ENCODE results near the gene RLN1. TPM values are rescaled to one million over a fixed set of nuclear protein-coding genes. Genes with fewer than 3 reads are reported as not detected.
"Not testable (repeated sequence)": the region's sequence is repeated elsewhere in the genome, so short reads cannot be mapped to it uniquely, and the experiment has no call there.

The RLN1 gene, protein sequence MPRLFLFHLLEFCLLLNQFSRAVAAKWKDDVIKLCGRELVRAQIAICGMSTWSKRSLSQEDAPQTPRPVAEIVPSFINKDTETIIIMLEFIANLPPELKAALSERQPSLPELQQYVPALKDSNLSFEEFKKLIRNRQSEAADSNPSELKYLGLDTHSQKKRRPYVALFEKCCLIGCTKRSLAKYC
- 0.66 TPM for polyA plus RNA-seq

DNA sequence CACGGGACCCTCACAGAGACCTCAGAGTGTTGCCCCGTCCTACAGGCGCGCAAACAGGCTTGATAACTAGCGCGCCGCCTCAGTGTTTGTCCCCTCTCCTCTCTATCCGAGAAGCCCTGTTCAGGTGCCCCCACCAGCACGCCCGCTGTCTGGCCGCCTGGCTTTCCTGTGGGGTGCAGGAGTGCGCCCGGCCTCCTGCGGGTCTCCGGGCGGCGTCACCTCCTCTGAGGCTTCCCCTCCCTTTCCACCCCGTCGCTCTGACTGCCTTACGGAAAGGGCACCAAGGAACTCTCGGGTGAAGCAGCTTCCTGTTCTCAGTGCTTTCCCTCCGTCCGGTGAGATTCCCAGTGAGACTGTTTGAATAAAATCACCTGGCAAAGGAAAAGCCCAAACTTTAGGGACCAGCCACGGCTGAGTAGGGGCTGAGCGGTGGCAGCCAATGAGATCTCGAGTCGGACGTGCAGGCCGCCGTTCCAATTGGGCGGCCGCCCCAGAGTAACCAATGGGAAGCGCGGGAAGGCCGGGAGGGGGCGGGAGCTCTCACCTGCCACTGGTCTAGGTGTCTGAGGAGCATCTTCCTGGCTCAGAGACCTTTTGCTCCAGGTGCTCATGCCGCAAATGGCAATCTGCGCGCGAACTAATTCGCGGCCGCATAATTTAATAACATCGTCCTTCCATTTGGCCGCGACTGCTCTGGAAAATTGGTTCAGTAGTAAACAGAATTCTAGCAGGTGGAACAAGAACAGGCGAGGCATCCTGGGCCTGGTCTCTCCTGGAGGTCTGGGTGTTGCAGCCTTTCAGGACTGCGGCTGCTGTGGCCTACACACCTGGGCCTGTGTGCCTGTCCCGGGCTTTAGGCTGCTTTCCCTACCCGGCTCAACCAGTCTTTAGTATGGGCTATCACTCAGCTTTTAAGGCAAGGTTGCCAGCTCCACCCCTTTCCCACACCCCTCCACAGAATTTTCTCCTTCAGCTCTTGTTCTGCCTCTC, at the start of gene RLN1:
Gene RLN1, minus strand, starts transcription at position 885 of the 990 bp plus-strand sequence. Its CDS starts 130 bp downstream, at position 755.
- peaks cover 7 to 16% (median 7%) of the 10 kb centered on the region in 3 donors for H3K4me1 Mint-ChIP-seq
- peak within 1 kb of the TSS in 2 of 3 donors; percentile 71 for H3K27ac Mint-ChIP-seq
- not testable (repeated sequence) for H3K9me3 Mint-ChIP-seq, H3K27me3 Mint-ChIP-seq, H3K36me3 Mint-ChIP-seq
- H3K4me3 Mint-ChIP-seq: peak within 1 kb of the TSS; percentile 70 to 88 (median 84)

DNA sequence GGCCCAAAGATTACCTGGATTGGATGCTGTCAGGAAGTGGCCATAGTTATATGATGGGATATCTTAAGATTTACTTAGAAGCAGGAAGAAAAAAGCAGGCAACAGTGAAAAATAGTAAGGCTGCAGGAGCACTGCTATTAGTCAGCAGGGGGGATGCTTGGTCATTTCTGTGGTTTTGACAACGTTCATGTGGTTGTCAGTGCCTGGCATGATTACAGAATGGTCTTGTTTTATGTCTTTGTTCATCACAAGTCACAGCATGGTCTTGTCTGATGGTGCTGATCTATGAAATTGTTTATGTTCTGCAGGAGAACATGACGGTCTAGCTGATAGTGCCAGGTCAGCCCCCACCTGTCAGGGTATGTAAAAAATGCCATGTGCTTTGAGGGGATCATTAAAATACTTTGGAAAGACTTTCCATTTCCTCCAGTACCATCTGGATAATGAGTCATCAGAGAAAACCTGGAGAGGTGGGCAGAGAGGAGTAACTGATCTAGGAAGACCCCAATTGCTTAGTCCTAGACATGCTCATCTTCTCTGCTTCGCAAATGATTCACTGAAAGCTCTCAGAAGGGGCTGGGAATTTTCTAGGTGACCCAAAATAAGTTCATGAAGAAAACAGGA, 49.5 kb upstream of the RLN1 start:
- Mint-ChIP-seq H3K36me3 (no peaks in the 10 kb centered on the region), H3K4me3 (no peak overlapping the region), H3K27ac (no peak overlapping the region), H3K9me3 (no peaks in the 10 kb centered on the region), H3K4me1 (peaks cover 0 to 3% (median 2%) of the 10 kb centered on the region in 3 donors), H3K27me3 (no peaks in the 10 kb centered on the region)

DNA sequence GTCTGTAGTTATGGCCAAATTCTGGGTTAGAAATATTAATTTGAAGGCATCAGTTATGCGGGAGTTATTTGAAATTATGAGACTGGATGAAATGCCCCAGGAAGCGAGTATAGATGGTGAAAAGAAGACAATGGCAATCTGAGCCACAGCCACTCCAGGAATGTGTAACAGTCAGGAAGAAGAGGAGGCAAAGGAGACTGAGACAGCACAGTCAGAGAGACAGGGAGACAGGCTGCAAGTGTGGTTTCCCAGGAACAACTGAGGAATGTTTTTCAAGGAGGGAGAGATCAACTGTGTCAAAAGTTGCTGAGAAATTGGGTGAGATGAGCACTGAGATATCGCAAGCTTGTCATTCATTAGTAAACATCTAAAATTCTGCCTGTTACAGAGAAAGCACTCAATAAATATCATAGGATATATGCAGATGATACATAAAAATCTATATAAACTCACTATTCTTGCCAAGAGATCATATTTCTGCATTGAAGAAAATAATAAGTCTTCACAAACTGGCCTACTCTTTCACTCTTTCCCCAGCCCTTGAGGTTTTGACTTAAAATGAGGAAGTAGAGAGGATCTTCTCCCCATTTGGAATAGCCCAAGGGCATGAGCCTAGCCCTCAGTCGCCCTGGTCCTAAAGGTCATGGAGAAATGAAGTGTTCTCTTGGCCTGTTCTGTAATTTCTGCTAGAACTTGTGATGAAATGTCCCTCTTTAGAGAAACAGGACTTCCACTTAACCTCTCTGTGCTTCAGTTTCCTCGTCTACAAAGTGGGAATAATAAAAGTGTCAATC, 48.5 kb upstream of the RLN1 start:
- H3K27ac Mint-ChIP-seq: peak overlapping the region in 1 of 3 donors; percentile 0
- no peak overlapping the region for H3K4me3 Mint-ChIP-seq
- H3K4me1 Mint-ChIP-seq: peaks cover 0 to 3% (median 0%) of the 10 kb centered on the region in 3 donors

DNA sequence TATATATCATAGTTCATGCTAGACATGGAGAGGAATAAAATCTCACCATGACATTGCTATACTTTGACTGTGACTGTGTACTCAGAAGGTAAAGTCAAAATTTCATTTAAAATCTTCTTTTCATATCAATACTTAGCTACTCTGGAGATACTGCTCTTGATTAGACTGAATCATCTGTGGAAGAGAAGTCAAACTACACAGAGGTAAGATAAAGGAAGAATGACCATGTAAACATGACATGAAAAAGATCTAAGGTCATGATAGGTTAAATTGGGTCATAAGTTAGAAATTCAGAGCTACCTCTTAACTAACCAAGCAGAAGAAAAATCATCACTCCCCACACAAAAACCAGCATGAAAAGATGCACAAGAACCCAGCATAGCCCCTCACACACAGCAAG, 44.8 kb upstream of the RLN1 start:
- Mint-ChIP-seq H3K4me1 (peaks cover 10 to 12% (median 11%) of the 10 kb centered on the region in 3 donors), H3K4me3 (no peak overlapping the region), H3K36me3 (peaks cover 4% of the 10 kb centered on the region)

More for the DNA sequence above, 48.5 kb upstream of the RLN1 start:
- Mint-ChIP-seq H3K9me3 (no peaks in the 10 kb centered on the region), H3K36me3 (no peaks in the 10 kb centered on the region), H3K27me3 (no peaks in the 10 kb centered on the region)

DNA sequence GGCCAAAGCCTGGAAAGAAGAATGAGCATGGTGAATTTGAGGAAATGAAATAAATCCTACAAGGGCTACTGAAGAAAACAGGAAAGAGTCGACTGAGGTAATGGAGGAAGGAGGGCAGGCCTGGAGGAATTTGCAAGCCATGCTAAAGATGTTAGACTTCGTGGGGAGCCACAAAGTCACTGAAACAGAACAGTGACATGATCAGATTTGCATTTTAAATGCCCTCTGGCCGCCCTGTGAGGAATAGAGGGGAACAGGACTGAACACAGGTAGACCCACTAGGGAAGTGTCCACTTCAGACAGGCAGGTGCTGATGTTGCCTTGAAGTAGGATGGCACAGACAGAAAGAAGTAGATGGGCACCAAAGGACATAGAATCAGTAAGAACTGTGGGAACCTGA, 42.8 kb upstream of the RLN1 start:
- no peaks in the 10 kb centered on the region for H3K9me3 Mint-ChIP-seq
- H3K4me1 Mint-ChIP-seq: peaks cover 10 to 12% (median 11%) of the 10 kb centered on the region in 3 donors
- H3K4me3 Mint-ChIP-seq: peak overlapping the region in 1 of 4 donors; percentile 30
- H3K27me3 Mint-ChIP-seq: no peaks in the 10 kb centered on the region
- H3K27ac Mint-ChIP-seq: peak overlapping the region in 2 of 3 donors; percentile 6 to 54
- peaks cover 4% of the 10 kb centered on the region for H3K36me3 Mint-ChIP-seq

More for the DNA sequence above, 44.8 kb upstream of the RLN1 start:
- H3K27me3 Mint-ChIP-seq: no peaks in the 10 kb centered on the region
- no peaks in the 10 kb centered on the region for H3K9me3 Mint-ChIP-seq
- H3K27ac Mint-ChIP-seq: no peak overlapping the region

DNA sequence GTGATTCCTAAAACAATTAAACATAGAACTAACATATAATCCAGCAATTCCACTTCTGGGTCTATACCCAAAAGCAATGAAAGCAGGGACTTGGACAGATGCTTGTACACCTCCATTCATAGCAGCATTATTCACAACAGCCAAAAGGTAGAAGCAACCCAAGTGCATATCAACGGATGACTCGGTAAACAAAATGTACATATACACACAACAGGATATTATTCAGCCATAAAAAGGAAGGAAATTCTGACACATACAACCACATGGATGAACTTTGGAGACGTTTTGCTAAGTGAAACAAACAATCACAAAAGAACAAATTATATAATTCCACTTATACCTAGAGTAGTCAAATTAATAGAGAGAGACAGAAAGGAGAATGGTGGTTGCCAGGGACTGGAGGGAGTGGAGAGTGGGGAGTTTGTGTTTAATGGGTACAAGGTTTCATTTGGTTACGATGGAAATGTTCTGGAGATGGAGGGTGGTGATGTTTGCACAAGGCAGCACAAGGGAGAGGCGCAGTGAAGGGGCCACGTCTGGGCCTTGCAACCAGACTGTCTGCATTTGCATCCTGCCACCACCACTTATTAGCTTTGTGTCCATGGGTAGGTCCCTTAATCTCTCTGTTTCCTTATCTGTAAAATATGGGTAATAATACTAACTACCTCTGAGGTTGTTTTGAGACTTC, 36.3 kb upstream of the RLN1 start:
- H3K27ac Mint-ChIP-seq: no peak overlapping the region
- H3K9me3 Mint-ChIP-seq: no peaks in the 10 kb centered on the region
- H3K27me3 Mint-ChIP-seq: no peaks in the 10 kb centered on the region
- peaks cover 9% of the 10 kb centered on the region for H3K36me3 Mint-ChIP-seq
- H3K4me1 Mint-ChIP-seq: peaks cover 0 to 4% (median 2%) of the 10 kb centered on the region in 3 donors
- H3K4me3 Mint-ChIP-seq: no peak overlapping the region

DNA sequence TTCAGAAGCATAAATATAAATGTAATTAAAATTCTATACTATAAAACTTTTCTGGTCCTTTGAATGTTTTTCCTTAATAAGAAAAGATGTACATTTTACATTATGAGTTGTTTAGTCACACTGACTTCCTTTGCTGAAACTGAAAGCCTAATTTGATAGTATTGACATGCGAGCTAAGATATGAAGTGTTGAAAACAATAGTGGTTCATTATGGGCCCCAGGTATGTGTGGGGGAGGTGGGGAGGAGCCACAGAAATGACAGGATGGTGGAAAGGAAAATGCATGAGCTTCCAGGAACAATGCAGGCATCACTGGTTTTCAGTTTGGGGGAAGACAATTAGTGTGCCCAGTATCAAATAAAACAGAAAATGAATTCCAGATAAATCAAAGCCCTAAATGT, 35.4 kb upstream of the RLN1 start:
- Mint-ChIP-seq H3K4me3 (no peak overlapping the region), H3K4me1 (peaks cover 0 to 4% (median 2%) of the 10 kb centered on the region in 3 donors), H3K27ac (no peak overlapping the region), H3K9me3 (no peaks in the 10 kb centered on the region), H3K36me3 (peaks cover 5% of the 10 kb centered on the region), H3K27me3 (no peaks in the 10 kb centered on the region)

DNA sequence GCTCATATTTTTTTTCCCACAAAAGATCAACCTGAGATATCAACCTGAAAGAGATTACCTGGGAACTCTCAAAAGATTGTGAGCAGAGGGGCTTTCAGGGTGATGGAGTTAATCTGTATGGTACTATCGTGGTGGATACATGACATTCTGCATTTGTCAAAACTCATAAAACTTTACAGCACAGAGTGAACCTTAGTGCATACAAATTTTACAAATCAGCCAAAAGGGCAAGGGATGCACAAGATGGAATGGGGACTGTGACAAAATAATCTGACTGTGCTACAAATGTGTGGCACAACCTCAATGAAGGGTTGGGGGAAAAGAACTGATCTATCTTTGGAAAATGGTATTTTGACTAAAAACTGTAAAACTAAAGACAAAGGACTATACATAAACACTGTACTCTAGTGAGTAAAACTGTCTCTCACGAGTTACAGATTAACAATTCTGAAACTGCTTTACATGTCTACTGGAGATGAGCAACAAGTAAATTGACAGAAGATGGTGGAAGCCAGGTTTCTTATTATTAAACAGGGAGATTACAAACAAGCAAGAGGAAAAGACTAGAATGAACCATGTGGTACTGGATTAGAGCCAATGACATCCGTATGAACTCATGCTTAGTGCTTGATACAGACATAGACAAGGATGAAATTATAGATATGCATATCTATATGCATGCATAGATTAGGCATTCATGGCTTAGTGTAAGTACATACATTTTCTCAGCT, 24.8 kb upstream of the RLN1 start:
- H3K4me1 Mint-ChIP-seq: peaks cover 0 to 3% (median 2%) of the 10 kb centered on the region in 3 donors
- no peak overlapping the region for H3K4me3 Mint-ChIP-seq
- H3K36me3 Mint-ChIP-seq: peaks cover 12% of the 10 kb centered on the region
- H3K9me3 Mint-ChIP-seq: peaks cover 0 to 5% (median 3%) of the 10 kb centered on the region in 3 donors
- no peaks in the 10 kb centered on the region for H3K27me3 Mint-ChIP-seq
- H3K27ac Mint-ChIP-seq: no peak overlapping the region

DNA sequence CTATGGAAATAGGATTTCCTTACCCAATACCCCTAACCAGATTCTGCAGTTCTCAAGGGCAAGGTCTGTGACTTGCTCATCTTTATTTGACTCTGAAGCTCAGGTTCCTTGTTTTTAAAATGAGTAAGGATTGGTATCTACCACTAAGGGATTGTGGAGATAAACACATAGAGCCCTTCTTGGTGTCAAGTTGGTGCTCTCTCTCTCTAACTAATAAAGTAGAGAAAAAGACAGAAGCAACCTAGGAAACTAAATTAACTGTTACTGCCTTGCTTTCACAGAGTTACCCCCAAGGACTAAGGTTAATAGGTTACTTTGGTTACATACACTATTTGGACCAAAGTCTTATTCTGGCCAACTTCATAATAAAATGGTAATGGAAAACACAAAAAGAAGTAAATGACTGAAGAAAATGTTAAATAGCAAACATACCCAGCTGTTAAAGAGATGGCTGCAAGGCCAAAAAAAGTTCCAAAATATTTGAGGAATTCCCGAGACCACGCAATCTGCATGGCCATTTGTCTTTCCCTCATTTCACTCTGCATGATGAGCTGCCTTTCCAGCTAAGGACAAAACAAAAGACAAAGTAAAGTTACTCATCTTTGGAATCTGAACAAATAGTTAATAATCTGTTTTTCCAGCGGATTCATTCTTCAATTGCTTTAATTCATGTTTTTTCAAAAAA, 21.8 kb upstream of the RLN1 start:
- H3K9me3 Mint-ChIP-seq: no peaks in the 10 kb centered on the region
- peaks cover 7% of the 10 kb centered on the region for H3K36me3 Mint-ChIP-seq
- H3K4me3 Mint-ChIP-seq: no peak overlapping the region
- no peak overlapping the region for H3K27ac Mint-ChIP-seq
- peaks cover 0 to 2% (median 0%) of the 10 kb centered on the region in 3 donors for H3K4me1 Mint-ChIP-seq
- H3K27me3 Mint-ChIP-seq: no peaks in the 10 kb centered on the region

DNA sequence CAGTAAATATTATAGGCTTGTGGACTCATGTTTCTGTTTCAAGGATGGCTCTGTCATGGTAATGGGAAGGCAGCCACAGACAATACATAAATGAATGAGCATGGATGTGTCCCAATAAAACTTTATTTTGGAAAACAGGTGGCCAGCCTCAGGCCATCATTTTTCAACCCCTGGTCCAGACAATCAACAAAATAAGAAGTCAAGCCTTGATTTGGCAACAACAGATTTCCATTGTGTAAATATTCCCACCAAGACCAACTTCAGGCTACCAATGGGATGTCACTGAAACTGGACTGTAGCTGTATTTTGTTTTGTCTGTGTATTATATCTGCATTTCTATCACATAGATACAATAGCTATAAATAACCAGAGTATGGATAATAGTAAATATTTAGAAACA, 20.7 kb upstream of the RLN1 start:
- Mint-ChIP-seq H3K9me3 (no peaks in the 10 kb centered on the region), H3K4me1 (peaks cover 0 to 2% (median 0%) of the 10 kb centered on the region in 3 donors), H3K4me3 (no peak overlapping the region), H3K27ac (no peak overlapping the region), H3K27me3 (no peaks in the 10 kb centered on the region), H3K36me3 (peaks cover 7% of the 10 kb centered on the region)

DNA sequence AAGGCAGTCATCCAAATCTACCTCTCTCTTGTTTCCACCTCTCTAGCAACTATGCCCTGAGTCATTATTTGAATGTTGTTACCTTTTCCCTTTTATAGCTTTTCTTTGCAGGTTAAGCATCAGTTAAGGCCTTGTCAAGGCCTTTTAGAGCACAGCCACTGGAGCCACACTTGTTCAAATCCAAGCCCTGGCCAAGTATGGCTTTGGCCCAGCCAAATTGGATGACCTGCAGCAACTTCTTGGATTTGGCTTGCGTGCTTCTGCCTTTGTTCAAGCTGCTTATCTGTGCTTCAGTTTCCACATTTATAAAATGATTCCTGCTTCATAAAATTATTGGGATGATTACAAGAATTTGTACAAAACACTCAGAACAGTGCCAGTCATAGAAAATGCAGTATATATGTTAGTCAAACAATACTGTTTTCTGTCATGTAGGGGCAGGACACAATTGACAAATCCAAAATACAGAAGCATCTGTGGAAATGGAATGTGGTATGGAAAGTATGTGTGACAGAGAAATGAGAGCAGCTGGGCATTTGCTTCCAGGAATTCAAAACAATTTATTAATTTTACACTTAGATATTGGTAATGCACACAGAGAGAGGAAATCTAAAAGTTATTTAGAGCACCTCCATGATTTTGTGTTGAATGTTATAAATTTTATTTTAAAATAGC, 17.9 kb upstream of the RLN1 start:
- H3K4me3 Mint-ChIP-seq: no peak overlapping the region
- H3K4me1 Mint-ChIP-seq: peaks cover 4% of the 10 kb centered on the region in 3 donors
- peaks cover 3% of the 10 kb centered on the region for H3K36me3 Mint-ChIP-seq
- H3K27ac Mint-ChIP-seq: no peak overlapping the region
- H3K9me3 Mint-ChIP-seq: no peaks in the 10 kb centered on the region
- no peaks in the 10 kb centered on the region for H3K27me3 Mint-ChIP-seq

DNA sequence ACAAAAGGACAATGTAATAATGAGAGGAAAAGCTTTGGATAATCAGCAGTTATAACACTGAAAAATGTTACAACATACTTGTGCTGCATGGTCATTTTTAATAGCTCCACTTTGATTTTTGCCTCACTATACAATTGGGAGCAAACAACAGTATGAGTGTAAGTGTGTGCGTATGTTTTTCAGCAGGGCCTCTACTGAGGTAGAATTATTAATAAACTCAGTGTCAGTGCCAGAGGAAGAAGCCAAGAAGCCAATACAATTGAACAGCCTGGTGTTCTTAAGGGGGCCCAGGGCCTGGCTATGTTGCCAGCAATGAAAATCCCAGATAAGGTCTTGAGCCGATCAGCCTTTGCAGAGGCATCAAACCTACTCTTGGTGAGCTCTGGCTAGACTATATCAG, 16.1 kb upstream of the RLN1 start:
- no peak overlapping the region for H3K4me3 Mint-ChIP-seq
- H3K36me3 Mint-ChIP-seq: peaks cover 3% of the 10 kb centered on the region
- H3K4me1 Mint-ChIP-seq: peaks cover 6 to 12% (median 10%) of the 10 kb centered on the region in 3 donors
- no peaks in the 10 kb centered on the region for H3K27me3 Mint-ChIP-seq
- no peak overlapping the region for H3K27ac Mint-ChIP-seq
- no peaks in the 10 kb centered on the region for H3K9me3 Mint-ChIP-seq
